Mesothelial cell of epicardium (in vitro differentiated cells): ENCODE data around the gene GTF3C5. TPM values are rescaled to one million over a fixed set of nuclear protein-coding genes. Genes with fewer than 3 reads are reported as not detected.
"Not testable (repeated sequence)": the region's sequence is repeated elsewhere in the genome, so short reads cannot be mapped to it uniquely, and the experiment has no call there.

ENCODE experiments used
- DNase-seq, 2 experiments: peaks; one replicate each; pipeline ENCODE4 v3.0.0; 2021; ENCODE audit warnings: low spot score in 2 of 2; ENCODE audit not compliant: unreplicated experiment in 2 of 2
- H3K27ac Mint-ChIP-seq: 2 replicates; pipeline ENCODE4 v1.8.0; 2021; ENCODE audit warnings: mixed read lengths
- H3K27me3 Mint-ChIP-seq: 2 replicates; pipeline ENCODE4 v1.8.0; 2021; ENCODE audit warnings: low read depth, mixed read lengths
- H3K36me3 Mint-ChIP-seq: 2 replicates; pipeline ENCODE4 v1.8.0; 2021; ENCODE audit warnings: mixed read lengths
- H3K4me1 Mint-ChIP-seq: 2 replicates; pipeline ENCODE4 v1.8.0; 2021; ENCODE audit warnings: mixed read lengths
- H3K4me3 Mint-ChIP-seq: 2 replicates; pipeline ENCODE4 v1.8.0; 2021; ENCODE audit warnings: mild to moderate bottlenecking, moderate library complexity, mixed read lengths
- H3K9me3 Mint-ChIP-seq: 2 replicates; pipeline ENCODE4 v1.8.0; 2021; ENCODE audit warnings: mixed read lengths
- CTCF ChIP-seq: fragments of 200-600 bp; sonication (generic); IDR thresholded peaks from one replicate; pipeline ENCODE4 v1.5.0; 2021; ENCODE audit warnings: antibody characterized with exemption; ENCODE audit not compliant: unreplicated experiment
- total RNA-seq: library from RNA; stranded (reverse); gene quantifications from 3 replicates; pipeline ENCODE4 v1.2.1, GENCODE V29; 2021

Gene GTF3C5
- total RNA-seq, 1 donor from 2014 or later, result 80.0 TPM

DNA sequence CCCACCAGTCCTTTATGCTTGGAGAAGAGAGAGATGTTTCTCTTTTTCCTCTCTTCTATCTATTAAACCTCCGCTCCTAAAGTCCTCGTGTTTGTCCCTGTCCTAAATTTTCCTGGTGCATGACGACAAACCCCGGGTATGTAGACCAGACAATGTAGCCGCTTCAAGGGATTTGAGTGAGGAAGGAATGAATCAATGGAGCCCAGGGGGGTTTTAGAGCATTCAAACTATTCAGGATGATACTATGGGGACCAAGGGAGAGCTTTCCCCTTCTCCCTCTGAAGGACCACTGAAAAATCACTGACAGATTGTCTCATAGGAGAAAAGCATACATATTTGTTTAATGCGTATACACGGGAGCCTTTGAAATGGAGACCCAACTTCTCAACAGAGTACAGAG, 49.4 kb downstream of the GTF3C5 start:
- Mint-ChIP-seq H3K4me3 (no peak overlapping the region), H3K27me3 (no peaks in the 10 kb centered on the region), H3K4me1 (peaks cover 25% of the 10 kb centered on the region), H3K27ac (no peak overlapping the region), H3K9me3 (no peaks in the 10 kb centered on the region), H3K36me3 (no peaks in the 10 kb centered on the region)
- DNase-seq, result no peak
- TF ChIP-seq CTCF, result no peak

GRCh38 chr9:133080786-133081779, 50.3 kb downstream of the GTF3C5 start:
- H3K4me3 Mint-ChIP-seq, H3K27me3 Mint-ChIP-seq, DNase-seq, H3K27ac Mint-ChIP-seq, H3K36me3 Mint-ChIP-seq, H3K9me3 Mint-ChIP-seq: not testable (repeated sequence)
- H3K4me1 Mint-ChIP-seq, result peaks cover 17% of the 10 kb centered on the region

GRCh38 chr9:133081957-133082644, 51.3 kb downstream of the GTF3C5 start:
- not testable (repeated sequence) for H3K27ac Mint-ChIP-seq, H3K4me1 Mint-ChIP-seq, DNase-seq, H3K4me3 Mint-ChIP-seq, H3K36me3 Mint-ChIP-seq, H3K27me3 Mint-ChIP-seq, H3K9me3 Mint-ChIP-seq

DNA sequence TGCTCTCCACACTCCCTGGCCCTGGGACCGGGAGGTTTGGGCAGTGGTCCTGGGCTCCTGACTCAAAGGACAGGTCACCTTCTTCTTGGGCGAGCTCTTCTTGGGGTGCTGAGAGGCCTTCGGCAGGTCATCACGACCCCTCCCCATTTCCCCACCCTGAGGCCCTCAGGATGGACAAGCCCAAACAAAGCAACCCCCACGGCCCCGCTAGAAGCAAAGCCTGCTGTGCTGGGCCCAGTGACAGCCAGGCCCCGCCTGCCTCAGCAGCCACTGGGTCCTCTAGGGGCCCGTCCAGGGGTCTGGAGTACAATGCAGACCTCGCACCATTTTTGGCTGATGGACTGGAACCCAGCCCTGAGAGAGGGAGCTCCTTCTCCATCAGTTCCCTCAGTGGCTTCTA, 52.9 kb downstream of the GTF3C5 start:
- H3K4me3 Mint-ChIP-seq, H3K4me1 Mint-ChIP-seq: not testable (repeated sequence)

DNA sequence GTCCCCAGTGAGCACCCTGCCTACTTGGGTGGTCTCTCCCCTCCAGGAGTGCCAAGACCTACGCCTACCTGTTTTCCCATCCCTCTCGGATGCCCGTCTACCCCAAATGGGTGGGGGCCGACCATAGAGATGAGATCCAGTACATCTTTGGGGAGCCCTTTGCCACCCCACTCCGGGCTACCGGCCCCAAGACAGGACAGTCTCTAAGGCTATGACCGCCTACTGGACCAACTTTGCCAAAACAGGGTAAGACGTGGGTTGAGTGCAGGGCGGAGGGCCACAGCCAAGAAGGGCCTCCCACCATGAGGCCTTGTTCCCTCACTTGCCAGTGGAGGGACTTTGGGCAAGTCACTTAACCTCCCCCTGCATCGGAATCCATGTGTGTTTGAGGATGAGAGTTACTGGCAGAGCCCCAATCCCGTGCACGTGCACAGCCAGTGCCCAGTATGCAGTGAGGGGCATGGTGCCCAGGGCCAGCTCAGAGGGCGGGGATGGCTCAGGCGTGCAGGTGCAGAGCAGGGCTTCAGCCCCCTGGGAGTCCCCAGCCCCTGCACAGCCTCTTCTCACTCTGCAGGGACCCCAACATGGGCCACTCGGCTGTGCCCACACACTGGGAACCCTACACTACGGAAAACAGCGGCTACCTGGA, 55.5 kb downstream of the GTF3C5 start:
- H3K4me1 Mint-ChIP-seq, H3K4me3 Mint-ChIP-seq, H3K27me3 Mint-ChIP-seq, DNase-seq, H3K36me3 Mint-ChIP-seq, H3K9me3 Mint-ChIP-seq, H3K27ac Mint-ChIP-seq: not testable (repeated sequence)

More for the DNA sequence above, 52.9 kb downstream of the GTF3C5 start:
- H3K27ac Mint-ChIP-seq, H3K36me3 Mint-ChIP-seq, H3K27me3 Mint-ChIP-seq, H3K9me3 Mint-ChIP-seq, DNase-seq: not testable (repeated sequence)

GRCh38 chr9:133086894-133087293, 56.1 kb downstream of the GTF3C5 start:
- Mint-ChIP-seq H3K4me1 (no peaks in the 10 kb centered on the region), H3K4me3 (no peak overlapping the region), H3K27ac (no peak overlapping the region), H3K9me3 (no peaks in the 10 kb centered on the region), H3K27me3 (no peaks in the 10 kb centered on the region), H3K36me3 (no peaks in the 10 kb centered on the region)
- TF ChIP-seq CTCF, result no peak
- no peak for DNase-seq

- H3K4me1 Mint-ChIP-seq, result no peaks in the 10 kb centered on the region
- H3K27me3 Mint-ChIP-seq, result no peaks in the 10 kb centered on the region
- peaks cover 4% of the 10 kb centered on the region for H3K36me3 Mint-ChIP-seq
- H3K4me3 Mint-ChIP-seq, result no peak overlapping the region
- no peak overlapping the region for H3K27ac Mint-ChIP-seq
- H3K9me3 Mint-ChIP-seq, result peaks cover 5% of the 10 kb centered on the region
- DNase-seq, result no peak
- no peak for TF ChIP-seq CTCF
These were observed 56.8 kb downstream of the GTF3C5 start for GRCh38 chr9:133087429-133088145.
